ENCODE results near the gene FBXL12.
A peak's percentile ranks its signal among the peaks of the same experiment; 100 is the strongest.

DNA sequence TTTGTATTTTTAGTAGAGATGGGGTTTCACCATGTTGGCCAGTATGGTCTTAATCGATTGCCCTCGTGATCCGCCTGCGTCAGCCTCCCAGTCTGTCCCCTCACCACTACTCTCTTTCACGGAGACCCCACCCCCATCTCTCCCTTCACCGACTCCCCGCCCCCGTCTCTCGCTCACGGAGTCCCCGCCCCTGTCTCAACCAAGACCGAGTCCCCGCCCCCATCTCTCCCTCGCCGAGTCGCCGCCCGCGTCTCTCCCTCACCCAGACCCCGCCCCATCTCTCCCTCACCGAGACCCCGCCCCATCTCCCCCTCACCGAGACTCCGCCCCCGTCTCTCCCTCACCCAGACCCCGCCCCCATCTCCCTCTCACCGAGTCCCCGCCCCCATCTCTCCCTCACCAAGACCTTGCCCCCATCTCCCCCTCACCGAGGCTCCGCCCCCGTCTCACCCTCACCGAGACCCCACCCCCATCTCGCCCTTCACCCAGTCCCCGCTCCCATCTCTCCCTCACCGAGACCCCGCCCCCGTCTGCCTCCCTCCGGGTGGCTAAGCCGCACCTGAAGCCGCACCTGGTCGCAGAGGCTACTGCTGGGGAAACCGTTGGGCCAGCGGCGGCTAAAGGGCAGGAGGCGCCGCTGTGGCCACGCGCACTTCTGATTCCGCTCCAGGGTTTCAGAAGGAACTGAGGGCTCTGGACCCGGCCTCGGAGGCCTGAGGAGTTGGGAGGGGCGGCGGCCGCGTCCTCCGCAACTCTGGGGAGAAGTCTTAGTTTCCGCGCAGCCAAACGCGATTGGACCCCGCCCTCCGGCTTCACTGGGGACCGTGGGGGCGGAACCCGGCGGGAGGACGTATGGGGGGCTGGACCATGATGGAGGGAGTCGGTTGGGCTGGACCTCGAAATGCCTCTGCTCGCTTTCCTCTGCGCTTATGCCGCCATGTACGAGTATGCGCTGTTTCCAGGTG lies 33.2 kb downstream of the FBXL12 start:
- TF ChIP-seq MYC (IDR thresholded peaks at IDR 0.05; ENCODE audit: borderline replicate concordance, low read length) (no peak), POLR2A (IDR thresholded peaks at IDR 0.05; ENCODE audit: low read length) (no peak; the same call in 1 of the 2 replicates), MAFK (IDR thresholded peaks at IDR 0.05; ENCODE audit: partially characterized antibody) (no peak), EHF (CRISPR knock-in tag; IDR thresholded peaks at IDR 0.05) (no peak), RFX5 (IDR thresholded peaks at IDR 0.05) (no peak), GATA3 (IDR thresholded peaks at IDR 0.05; ENCODE audit: borderline replicate concordance) (no peak), CHD2 (IDR thresholded peaks at IDR 0.05; ENCODE audit: low read length, partially characterized antibody) (no peak), JUN (IDR thresholded peaks at IDR 0.05) (peak in 1 of 2 experiments; percentile 28; a peak in 1 of 5 replicates), MAZ (IDR thresholded peaks at IDR 0.05; ENCODE audit: borderline replicate concordance, low read depth, low read length) (no peak)
- TF ChIP-seq, protein P1, sequence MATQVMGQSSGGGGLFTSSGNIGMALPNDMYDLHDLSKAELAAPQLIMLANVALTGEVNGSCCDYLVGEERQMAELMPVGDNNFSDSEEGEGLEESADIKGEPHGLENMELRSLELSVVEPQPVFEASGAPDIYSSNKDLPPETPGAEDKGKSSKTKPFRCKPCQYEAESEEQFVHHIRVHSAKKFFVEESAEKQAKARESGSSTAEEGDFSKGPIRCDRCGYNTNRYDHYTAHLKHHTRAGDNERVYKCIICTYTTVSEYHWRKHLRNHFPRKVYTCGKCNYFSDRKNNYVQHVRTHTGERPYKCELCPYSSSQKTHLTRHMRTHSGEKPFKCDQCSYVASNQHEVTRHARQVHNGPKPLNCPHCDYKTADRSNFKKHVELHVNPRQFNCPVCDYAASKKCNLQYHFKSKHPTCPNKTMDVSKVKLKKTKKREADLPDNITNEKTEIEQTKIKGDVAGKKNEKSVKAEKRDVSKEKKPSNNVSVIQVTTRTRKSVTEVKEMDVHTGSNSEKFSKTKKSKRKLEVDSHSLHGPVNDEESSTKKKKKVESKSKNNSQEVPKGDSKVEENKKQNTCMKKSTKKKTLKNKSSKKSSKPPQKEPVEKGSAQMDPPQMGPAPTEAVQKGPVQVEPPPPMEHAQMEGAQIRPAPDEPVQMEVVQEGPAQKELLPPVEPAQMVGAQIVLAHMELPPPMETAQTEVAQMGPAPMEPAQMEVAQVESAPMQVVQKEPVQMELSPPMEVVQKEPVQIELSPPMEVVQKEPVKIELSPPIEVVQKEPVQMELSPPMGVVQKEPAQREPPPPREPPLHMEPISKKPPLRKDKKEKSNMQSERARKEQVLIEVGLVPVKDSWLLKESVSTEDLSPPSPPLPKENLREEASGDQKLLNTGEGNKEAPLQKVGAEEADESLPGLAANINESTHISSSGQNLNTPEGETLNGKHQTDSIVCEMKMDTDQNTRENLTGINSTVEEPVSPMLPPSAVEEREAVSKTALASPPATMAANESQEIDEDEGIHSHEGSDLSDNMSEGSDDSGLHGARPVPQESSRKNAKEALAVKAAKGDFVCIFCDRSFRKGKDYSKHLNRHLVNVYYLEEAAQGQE (IDR thresholded peaks at IDR 0.05) = no peak
- TF ChIP-seq, protein P2, sequence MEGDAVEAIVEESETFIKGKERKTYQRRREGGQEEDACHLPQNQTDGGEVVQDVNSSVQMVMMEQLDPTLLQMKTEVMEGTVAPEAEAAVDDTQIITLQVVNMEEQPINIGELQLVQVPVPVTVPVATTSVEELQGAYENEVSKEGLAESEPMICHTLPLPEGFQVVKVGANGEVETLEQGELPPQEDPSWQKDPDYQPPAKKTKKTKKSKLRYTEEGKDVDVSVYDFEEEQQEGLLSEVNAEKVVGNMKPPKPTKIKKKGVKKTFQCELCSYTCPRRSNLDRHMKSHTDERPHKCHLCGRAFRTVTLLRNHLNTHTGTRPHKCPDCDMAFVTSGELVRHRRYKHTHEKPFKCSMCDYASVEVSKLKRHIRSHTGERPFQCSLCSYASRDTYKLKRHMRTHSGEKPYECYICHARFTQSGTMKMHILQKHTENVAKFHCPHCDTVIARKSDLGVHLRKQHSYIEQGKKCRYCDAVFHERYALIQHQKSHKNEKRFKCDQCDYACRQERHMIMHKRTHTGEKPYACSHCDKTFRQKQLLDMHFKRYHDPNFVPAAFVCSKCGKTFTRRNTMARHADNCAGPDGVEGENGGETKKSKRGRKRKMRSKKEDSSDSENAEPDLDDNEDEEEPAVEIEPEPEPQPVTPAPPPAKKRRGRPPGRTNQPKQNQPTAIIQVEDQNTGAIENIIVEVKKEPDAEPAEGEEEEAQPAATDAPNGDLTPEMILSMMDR (IDR thresholded peaks at IDR 0.05) = no peak
